HUES6 (cell line): ENCODE data around the gene TENT4B.

Experiments used
- H3K27ac ChIP-seq: 2 replicates; pipeline ENCODE4 v1.7.0; 2013; ENCODE audit warnings: low read depth, mild to moderate bottlenecking, low read length, inconsistent platforms
- H3K27me3 ChIP-seq: 2 replicates; pipeline ENCODE4 v1.6.1; 2013; ENCODE audit warnings: low read length; ENCODE audit not compliant: control insufficient read depth, insufficient read depth
- H3K36me3 ChIP-seq: 2 replicates; pipeline ENCODE4 v1.6.1; 2013; ENCODE audit warnings: low read length; ENCODE audit not compliant: control insufficient read depth, insufficient read depth
- H3K4me1 ChIP-seq: 2 replicates; pipeline ENCODE4 v1.6.1; 2013; ENCODE audit warnings: low read length; ENCODE audit not compliant: control insufficient read depth, insufficient read depth
- H3K4me3 ChIP-seq: 2 replicates; pipeline ENCODE4 v1.5.1; 2013; ENCODE audit warnings: low read depth, low read length
- H3K9ac ChIP-seq: one replicate; pipeline ENCODE4 v1.6.1; 2013; ENCODE audit warnings: mild to moderate bottlenecking, low read length
- H3K9me3 ChIP-seq: 2 replicates; pipeline ENCODE4 v1.6.1; 2013; ENCODE audit warnings: low read depth, low read length; ENCODE audit not compliant: control insufficient read depth, insufficient read depth

The TENT4B gene

GRCh38 chr16:50247123-50247905 is 94.2 kb downstream of the TENT4B start:
- H3K4me3 ChIP-seq: no peak overlapping the region; the same call in 1 of the 2 replicates
- no peaks in the 10 kb centered on the region for H3K36me3 ChIP-seq
- H3K4me1 ChIP-seq: peaks cover 26% of the 10 kb centered on the region
- H3K27ac ChIP-seq: no peak overlapping the region
- no peak overlapping the region for H3K9ac ChIP-seq
- no peaks in the 10 kb centered on the region for H3K9me3 ChIP-seq
- peaks cover 16% of the 10 kb centered on the region for H3K27me3 ChIP-seq

- Histone ChIP-seq H3K4me1 (peaks cover 26% of the 10 kb centered on the region), H3K27me3 (peaks cover 16% of the 10 kb centered on the region), H3K4me3 (no peak overlapping the region)
These were observed 95.0 kb downstream of the TENT4B start for GRCh38 chr16:50247906-50248608.

GRCh38 chr16:50248845-50249244 is 95.7 kb downstream of the TENT4B start:
- H3K9me3 ChIP-seq: no peaks in the 10 kb centered on the region
- no peak overlapping the region for H3K4me3 ChIP-seq
- H3K36me3 ChIP-seq: no peaks in the 10 kb centered on the region
- no peak overlapping the region for H3K27ac ChIP-seq
- peaks cover 28% of the 10 kb centered on the region for H3K4me1 ChIP-seq
- H3K9ac ChIP-seq: no peak overlapping the region
- H3K27me3 ChIP-seq: peaks cover 16% of the 10 kb centered on the region

More at GRCh38 chr16:50247906-50248608, 95.0 kb downstream of the TENT4B start:
- Histone ChIP-seq H3K9ac (no peak overlapping the region), H3K36me3 (no peaks in the 10 kb centered on the region), H3K27ac (no peak overlapping the region), H3K9me3 (no peaks in the 10 kb centered on the region)

GRCh38 chr16:50251375-50252081 is 98.4 kb downstream of the TENT4B start:
- Histone ChIP-seq H3K4me3 (no peak overlapping the region), H3K27ac (no peak overlapping the region), H3K9ac (no peak overlapping the region), H3K4me1 (peaks cover 16% of the 10 kb centered on the region), H3K27me3 (no peaks in the 10 kb centered on the region), H3K36me3 (no peaks in the 10 kb centered on the region), H3K9me3 (no peaks in the 10 kb centered on the region)

GRCh38 chr16:50252082-50252611 is 99.0 kb downstream of the TENT4B start:
- Histone ChIP-seq H3K4me1 (peaks cover 16% of the 10 kb centered on the region), H3K9ac (no peak overlapping the region), H3K4me3 (no peak overlapping the region), H3K9me3 (no peaks in the 10 kb centered on the region), H3K36me3 (no peaks in the 10 kb centered on the region), H3K27me3 (no peaks in the 10 kb centered on the region), H3K27ac (no peak overlapping the region)

DNA sequence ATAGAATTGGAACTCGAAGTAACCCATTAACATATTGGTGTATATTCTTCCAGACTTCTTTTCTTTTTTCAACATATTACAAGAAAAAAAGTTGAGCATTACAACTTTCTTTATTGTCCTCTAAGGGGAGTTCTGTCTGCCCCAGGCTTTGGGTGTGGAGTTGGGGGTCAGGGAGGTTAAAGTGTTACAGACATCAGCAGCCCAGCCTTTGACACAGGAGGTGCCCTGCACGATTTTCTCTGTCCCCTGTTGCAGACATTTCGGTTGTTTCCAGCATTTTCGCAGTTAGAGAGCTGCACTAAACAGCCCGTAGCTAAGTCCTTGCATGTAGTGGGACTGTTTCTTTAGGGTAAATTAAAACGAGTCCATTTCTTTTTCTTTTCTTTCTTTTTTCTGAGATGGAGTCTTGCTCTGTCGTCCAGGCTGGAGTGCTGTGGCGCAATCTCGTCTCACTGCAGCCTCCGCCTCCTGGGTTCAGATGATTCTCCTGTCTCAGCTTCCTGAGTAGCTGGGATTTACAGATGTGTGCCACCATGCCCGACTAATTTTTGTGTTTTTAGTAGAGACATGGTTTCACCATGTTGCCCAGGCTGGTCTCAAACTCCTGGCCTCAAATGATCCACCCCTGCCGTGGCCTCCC is 99.9 kb downstream of the TENT4B start:
- Histone ChIP-seq H3K9me3 (no peaks in the 10 kb centered on the region), H3K9ac (no peak overlapping the region), H3K4me1 (peaks cover 13% of the 10 kb centered on the region), H3K27ac (no peak overlapping the region), H3K27me3 (no peaks in the 10 kb centered on the region), H3K36me3 (no peaks in the 10 kb centered on the region), H3K4me3 (no peak overlapping the region)

- Histone ChIP-seq H3K27ac (no peak overlapping the region), H3K36me3 (no peaks in the 10 kb centered on the region), H3K27me3 (no peaks in the 10 kb centered on the region), H3K9ac (no peak overlapping the region), H3K4me1 (peaks cover 9% of the 10 kb centered on the region; the same call in 1 of the 2 replicates), H3K9me3 (no peaks in the 10 kb centered on the region), H3K4me3 (no peak overlapping the region)
These were observed 100.4 kb downstream of the TENT4B start for GRCh38 chr16:50253514-50253910.

DNA sequence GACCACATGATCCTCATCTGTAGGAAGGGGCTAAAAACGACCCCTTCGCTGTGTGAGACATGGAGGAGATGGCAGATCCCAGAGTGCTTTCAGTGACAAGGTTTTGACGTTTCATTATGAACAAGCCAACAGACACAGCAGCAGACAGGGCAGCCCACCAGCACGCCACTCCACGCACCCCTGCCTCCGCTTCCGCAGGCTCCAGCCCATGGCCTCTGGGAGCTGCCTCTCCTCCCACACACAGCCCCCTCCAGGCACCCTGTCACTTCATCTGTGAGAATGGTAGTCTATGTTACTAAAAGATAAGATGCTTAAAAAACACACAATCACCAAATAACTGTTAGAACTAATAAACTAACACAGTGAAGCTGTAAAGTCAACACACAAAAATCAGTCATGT is 101.0 kb downstream of the TENT4B start:
- H3K9me3 ChIP-seq: no peaks in the 10 kb centered on the region
- no peak overlapping the region for H3K9ac ChIP-seq
- H3K4me3 ChIP-seq: no peak overlapping the region
- no peak overlapping the region for H3K27ac ChIP-seq
- peaks cover 12% of the 10 kb centered on the region; the same call in 1 of the 2 replicates for H3K4me1 ChIP-seq
- H3K36me3 ChIP-seq: no peaks in the 10 kb centered on the region
- H3K27me3 ChIP-seq: no peaks in the 10 kb centered on the region

- H3K9me3 ChIP-seq: no peaks in the 10 kb centered on the region
- H3K36me3 ChIP-seq: no peaks in the 10 kb centered on the region
- H3K4me3 ChIP-seq: no peak overlapping the region
- no peaks in the 10 kb centered on the region for H3K27me3 ChIP-seq
- no peak overlapping the region for H3K9ac ChIP-seq
- H3K4me1 ChIP-seq: peaks cover 19% of the 10 kb centered on the region; the same call in 1 of the 2 replicates
- H3K27ac ChIP-seq: no peak overlapping the region
These were observed 102.4 kb downstream of the TENT4B start for GRCh38 chr16:50255538-50255937.

DNA sequence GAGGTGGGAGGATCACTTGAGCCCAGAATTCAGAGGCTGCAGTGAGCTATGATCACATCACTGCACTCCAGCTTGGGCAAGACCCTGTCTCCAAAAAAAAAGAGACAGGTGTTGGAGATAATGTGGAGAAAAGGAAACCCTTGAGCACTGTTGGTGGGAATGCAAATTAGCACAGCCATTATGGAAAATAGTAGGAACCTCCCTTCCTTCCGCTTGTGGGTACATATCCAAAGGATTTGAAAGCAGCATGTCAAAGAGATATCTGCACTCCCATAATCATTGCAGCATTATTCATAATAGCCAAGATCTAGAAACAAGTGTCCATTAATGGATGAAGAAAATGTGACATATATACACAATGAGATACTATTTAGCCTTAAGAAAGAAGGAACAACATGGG is 103.5 kb downstream of the TENT4B start:
- Histone ChIP-seq H3K9ac (no peak overlapping the region), H3K27me3 (no peaks in the 10 kb centered on the region), H3K4me1 (peaks cover 19% of the 10 kb centered on the region; the same call in 1 of the 2 replicates), H3K4me3 (no peak overlapping the region), H3K9me3 (no peaks in the 10 kb centered on the region), H3K36me3 (no peaks in the 10 kb centered on the region), H3K27ac (no peak overlapping the region)
